ENCODE data around the gene UBE2Z.

UBE2Z gene

DNA sequence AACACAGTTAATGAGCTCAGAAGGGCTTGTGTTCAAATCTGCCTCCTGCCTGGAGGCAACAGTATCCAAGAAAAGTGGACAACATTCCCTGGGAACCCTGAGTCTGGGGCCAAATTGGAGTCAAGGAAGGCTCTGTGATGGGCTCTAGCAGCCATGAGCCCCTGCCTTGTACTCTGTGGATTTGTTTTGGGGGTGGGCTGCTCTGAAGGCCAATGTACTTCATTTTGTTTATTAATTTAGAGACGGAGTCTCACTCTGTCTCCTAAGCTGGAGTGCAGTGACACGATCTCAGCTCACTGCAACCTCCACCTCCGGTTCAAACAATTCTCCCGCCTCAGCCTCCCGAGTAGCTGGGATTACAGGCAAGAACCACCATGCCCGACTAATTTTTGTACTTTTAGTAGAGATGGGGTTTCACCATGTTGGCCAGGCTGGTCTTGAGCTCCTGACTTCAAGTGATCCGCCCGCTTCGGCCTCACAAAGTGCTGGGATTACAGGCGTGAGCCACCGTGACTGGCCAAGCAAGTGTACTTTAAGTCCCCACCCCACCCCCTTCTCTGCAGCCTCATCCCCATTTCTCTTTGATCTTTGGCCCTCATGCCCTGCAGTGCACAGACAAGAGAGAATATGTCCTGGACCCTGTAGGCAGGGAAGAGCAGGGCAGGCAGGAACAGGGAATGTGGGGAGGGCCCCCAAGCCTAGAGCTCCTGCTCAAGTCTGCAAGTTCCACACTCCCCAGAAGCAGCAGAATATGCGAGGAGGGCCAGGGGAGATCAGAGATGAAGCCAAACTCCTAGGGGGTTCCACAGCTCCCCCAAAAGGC is 62.9 kb downstream of the UBE2Z start:
- TF ChIP-seq EZH2 (IDR thresholded peaks at IDR 0.05; ENCODE audit: borderline replicate concordance, low read depth, low read length, severe bottlenecking): no peak
- Histone ChIP-seq H3K4me3 (ENCODE audit: low read depth in 1 of 2, low read length in 2 of 2) (no peak overlapping the region), H2AFZ (ENCODE audit: low read depth, low read length) (no peak overlapping the region), H3K9ac (ENCODE audit: low read depth, low read length) (no peak overlapping the region), H3K27ac (ENCODE audit: low read length) (no peak overlapping the region), H3K36me3 (ENCODE audit: insufficient read depth, low read length) (no peaks in the 10 kb centered on the region), H3K27me3 (ENCODE audit: insufficient read depth, low read length, poor library complexity) (peaks cover 3% of the 10 kb centered on the region), H3K9me3 (ENCODE audit: insufficient read depth, low read length, severe bottlenecking) (no peaks in the 10 kb centered on the region), H3K4me1 (ENCODE audit: insufficient read depth, low read length) (no peaks in the 10 kb centered on the region), H3K4me2 (ENCODE audit: insufficient read depth, low read length) (no peak overlapping the region), H3K79me2 (ENCODE audit: insufficient read depth, low read length) (no peaks in the 10 kb centered on the region), H4K20me1 (ENCODE audit: insufficient read depth, low read length) (no peaks in the 10 kb centered on the region)
- no peak for DNase-seq
- no peak for ATAC-seq (ENCODE audit: insufficient read depth, low read depth)

DNA sequence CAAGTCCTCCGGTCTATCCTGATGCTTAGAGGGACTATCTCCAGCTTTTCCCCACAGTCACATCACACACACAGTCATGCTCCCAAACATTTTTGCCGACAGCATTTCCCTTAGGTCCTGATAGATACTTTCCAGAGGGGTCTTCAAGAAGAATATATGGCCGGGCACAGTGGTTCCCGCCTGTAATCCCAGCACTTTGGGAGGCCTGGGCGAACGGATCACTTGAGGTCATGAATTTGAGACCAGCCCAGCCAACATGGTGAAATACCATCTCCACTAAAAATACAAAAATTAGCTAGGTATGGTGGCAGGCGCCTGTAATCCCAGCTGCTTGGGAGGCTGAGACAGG is 64.5 kb downstream of the UBE2Z start:
- no peaks in the 10 kb centered on the region for H3K9me3 ChIP-seq (ENCODE audit: insufficient read depth, low read length, severe bottlenecking)
- no peaks in the 10 kb centered on the region for H3K36me3 ChIP-seq (ENCODE audit: insufficient read depth, low read length)
- ATAC-seq (ENCODE audit: insufficient read depth, low read depth) (no peak), DNase-seq (no peak)
- peaks cover 3% of the 10 kb centered on the region for H3K27me3 ChIP-seq (ENCODE audit: insufficient read depth, low read length, poor library complexity)
- H3K4me2 ChIP-seq (ENCODE audit: insufficient read depth, low read length): no peak overlapping the region
- no peak overlapping the region for H3K4me3 ChIP-seq (ENCODE audit: low read depth in 1 of 2, low read length in 2 of 2)
- no peak overlapping the region for H3K27ac ChIP-seq (ENCODE audit: low read length)
- no peak overlapping the region for H3K9ac ChIP-seq (ENCODE audit: low read depth, low read length)
- no peak overlapping the region for H2AFZ ChIP-seq (ENCODE audit: low read depth, low read length)
- TF ChIP-seq EZH2 (IDR thresholded peaks at IDR 0.05; ENCODE audit: borderline replicate concordance, low read depth, low read length, severe bottlenecking) (no peak), CTCF (IDR thresholded peaks at IDR 0.05; ENCODE audit: borderline replicate concordance, extremely low read depth, low read length, poor library complexity, severe bottlenecking) (no peak)
- H4K20me1 ChIP-seq (ENCODE audit: insufficient read depth, low read length): no peaks in the 10 kb centered on the region
- H3K4me1 ChIP-seq (ENCODE audit: insufficient read depth, low read length): no peaks in the 10 kb centered on the region
- no peaks in the 10 kb centered on the region for H3K79me2 ChIP-seq (ENCODE audit: insufficient read depth, low read length)

DNA sequence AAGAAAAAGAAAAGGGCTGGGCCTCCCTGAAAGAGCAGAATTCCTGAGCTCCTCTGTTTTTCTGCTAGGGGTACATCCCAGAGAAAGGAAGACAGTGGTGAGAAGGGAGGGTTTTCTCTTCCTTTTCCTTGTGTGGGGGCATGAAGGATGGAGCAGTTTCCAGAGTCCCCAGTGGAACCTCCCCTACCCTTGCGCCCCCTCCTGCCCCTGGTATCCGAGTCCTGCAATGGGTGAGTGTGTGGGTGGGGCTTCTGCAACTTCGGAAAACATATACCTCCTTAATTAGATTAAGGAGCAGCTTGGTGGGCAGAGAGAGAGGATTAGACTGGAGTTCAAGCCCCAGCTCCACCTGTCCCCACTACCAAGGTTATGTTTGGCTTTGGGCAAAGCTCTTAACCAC is 65.6 kb downstream of the UBE2Z start:
- Histone ChIP-seq H4K20me1 (ENCODE audit: insufficient read depth, low read length) (no peaks in the 10 kb centered on the region), H3K79me2 (ENCODE audit: insufficient read depth, low read length) (no peaks in the 10 kb centered on the region), H3K9me3 (ENCODE audit: insufficient read depth, low read length, severe bottlenecking) (no peaks in the 10 kb centered on the region), H3K9ac (ENCODE audit: low read depth, low read length) (no peak overlapping the region), H3K4me1 (ENCODE audit: insufficient read depth, low read length) (no peaks in the 10 kb centered on the region), H3K27me3 (ENCODE audit: insufficient read depth, low read length, poor library complexity) (no peaks in the 10 kb centered on the region), H3K4me3 (ENCODE audit: low read depth in 1 of 2, low read length in 2 of 2) (no peak overlapping the region), H3K4me2 (ENCODE audit: insufficient read depth, low read length) (no peak overlapping the region), H2AFZ (ENCODE audit: low read depth, low read length) (no peak overlapping the region), H3K27ac (ENCODE audit: low read length) (no peak overlapping the region), H3K36me3 (ENCODE audit: insufficient read depth, low read length) (no peaks in the 10 kb centered on the region)
- TF ChIP-seq EZH2 (IDR thresholded peaks at IDR 0.05; ENCODE audit: borderline replicate concordance, low read depth, low read length, severe bottlenecking): no peak
- no peak for TF ChIP-seq CTCF (IDR thresholded peaks at IDR 0.05; ENCODE audit: borderline replicate concordance, extremely low read depth, low read length, poor library complexity, severe bottlenecking)
- DNase-seq: no peak
- no peak for ATAC-seq (ENCODE audit: insufficient read depth, low read depth)

All from DND-41 (cell line).